GM12872 (cell line): ENCODE measurements around the gene CACNA1D.

ENCODE experiments used
- TF ChIP-seq, protein P1 (sequence below): IDR thresholded peaks from 3 replicates; pipeline ENCODE4 v1.5.1; 2011; ENCODE audit warnings: low read depth, mild to moderate bottlenecking, low read length, moderate library complexity; ENCODE audit not compliant: insufficient read depth

CACNA1D gene

GRCh38 chr3:53493963-53494791, at the start of gene CACNA1D:
Gene CACNA1D (plus strand): TSS chr3:53494611. CDS start chr3:53495167, 556 bp downstream.
- TF ChIP-seq, protein P1, sequence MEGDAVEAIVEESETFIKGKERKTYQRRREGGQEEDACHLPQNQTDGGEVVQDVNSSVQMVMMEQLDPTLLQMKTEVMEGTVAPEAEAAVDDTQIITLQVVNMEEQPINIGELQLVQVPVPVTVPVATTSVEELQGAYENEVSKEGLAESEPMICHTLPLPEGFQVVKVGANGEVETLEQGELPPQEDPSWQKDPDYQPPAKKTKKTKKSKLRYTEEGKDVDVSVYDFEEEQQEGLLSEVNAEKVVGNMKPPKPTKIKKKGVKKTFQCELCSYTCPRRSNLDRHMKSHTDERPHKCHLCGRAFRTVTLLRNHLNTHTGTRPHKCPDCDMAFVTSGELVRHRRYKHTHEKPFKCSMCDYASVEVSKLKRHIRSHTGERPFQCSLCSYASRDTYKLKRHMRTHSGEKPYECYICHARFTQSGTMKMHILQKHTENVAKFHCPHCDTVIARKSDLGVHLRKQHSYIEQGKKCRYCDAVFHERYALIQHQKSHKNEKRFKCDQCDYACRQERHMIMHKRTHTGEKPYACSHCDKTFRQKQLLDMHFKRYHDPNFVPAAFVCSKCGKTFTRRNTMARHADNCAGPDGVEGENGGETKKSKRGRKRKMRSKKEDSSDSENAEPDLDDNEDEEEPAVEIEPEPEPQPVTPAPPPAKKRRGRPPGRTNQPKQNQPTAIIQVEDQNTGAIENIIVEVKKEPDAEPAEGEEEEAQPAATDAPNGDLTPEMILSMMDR = no peak

DNA sequence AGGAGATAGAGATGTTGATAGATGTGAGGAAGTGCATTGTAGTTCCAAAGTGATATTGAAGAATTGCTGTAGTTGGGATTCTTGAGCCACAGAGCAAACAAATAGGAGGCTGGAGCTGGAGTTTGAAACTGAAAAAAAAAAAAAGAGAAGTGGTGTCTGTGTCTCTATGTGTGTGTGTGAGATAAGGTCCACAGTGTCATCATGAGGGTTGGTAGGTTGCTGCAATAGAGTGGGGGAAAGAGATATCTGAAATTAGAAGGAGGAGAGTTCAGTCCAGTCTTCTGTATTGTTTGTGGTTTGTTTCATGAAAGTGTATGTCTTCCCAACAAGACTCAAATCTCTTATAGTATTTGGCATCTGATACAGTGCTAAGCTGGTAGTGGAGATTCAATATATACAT, 37.3 kb upstream of the CACNA1D start:
- TF ChIP-seq, protein P1 = no peak

DNA sequence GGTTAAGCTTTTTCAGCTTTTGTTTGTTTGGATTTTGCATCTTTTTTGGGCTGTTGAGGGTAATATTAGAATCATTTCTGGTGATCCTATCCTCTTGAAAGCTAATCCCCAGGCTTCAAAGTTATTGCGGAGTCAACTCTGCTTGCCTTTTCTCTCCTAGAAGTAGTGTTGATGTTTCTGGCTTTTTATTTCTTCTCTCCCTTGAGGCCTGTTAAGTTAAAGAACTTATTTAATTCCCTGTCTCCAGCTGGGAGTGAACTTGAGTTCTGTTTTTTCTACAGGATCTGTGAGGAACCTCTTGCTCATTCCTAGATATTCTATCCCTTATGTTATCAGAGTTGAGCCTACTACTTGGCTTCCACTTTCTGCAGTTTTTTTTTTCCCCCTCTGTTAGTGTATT, 34.1 kb upstream of the CACNA1D start:
- TF ChIP-seq, protein P1 = no peak

- TF ChIP-seq, protein P1 = no peak
These were observed 30.0 kb upstream of the CACNA1D start for GRCh38 chr3:53464424-53464823.

GRCh38 chr3:53473422-53473821, 21.0 kb upstream of the CACNA1D start:
- TF ChIP-seq, protein P1 = no peak

DNA sequence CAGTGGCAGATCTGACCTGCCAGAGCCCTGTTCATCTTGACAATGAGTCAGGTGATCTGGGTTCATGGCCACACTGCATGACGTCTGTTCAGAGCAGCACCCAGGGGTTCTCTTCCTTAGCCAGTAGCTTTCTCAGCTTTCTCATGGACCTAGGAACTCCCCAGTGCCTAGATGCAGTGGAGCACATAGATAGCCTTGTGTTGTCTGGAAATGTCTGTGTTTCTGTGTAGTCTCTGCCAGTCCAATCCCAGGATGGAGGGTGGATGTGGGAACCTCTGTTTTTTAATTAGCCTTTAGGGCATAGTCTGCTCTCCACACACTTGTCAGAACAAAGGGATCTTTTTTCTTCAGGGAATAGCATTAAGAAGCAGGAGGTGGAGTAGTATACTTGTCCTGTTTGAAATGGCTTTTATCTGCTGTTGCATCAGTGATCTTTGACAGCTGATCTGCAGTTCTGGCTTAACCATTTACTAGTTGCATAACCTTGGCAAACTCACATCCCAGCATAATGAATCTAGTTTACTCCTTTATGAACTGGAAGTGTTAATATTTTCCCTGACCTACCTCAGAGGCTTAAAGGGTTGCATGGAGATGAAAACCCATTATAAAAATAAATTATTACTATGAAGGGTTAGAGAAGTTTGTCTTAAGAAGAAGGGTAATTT, 16.1 kb upstream of the CACNA1D start:
- TF ChIP-seq, protein P1 = no peak

DNA sequence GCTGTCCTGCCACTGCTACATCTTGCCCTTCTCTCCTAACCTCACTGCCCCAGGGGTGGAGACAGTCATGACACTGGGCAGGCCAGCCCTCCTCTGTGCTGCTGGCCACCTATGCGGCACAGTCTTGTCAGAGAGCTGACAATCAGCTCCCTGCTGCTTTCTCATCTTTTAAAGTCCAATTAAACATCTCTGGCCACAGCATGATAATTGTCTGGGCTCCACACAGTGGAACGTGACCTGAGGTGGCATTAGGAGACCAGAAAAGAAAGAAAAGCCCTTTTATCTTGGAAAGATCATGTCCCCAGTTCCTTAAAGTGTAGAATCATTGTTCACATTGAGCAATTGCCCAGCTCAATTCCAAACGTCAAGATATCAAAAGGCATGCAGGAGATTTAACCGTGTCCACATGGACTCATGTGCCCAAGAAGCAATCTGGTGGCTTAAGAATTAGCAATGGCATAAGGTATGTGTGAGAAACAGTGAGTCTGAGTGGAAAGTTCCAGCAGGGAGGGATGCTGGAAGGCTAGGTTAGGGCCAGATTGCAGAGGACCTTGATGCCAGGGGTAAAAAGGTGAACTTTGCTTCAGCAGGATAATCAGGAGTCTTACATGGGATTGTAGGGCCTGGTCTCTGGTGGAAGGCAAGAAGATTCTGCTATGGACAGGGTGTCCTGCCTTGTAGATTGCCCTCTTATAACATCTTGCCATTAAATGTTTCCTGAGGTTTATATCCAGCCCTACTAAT, 15.3 kb upstream of the CACNA1D start:
- TF ChIP-seq, protein P1 = no peak
